A375 (cell line): ENCODE data around the gene ZBTB5. TPM values are rescaled to one million over a fixed set of nuclear protein-coding genes. Genes with fewer than 3 reads are reported as not detected.

Experiments used
- total RNA-seq: library from RNA; depleted of rRNA; stranded (reverse); fragments of >200 nt; shearing (Covaris generic); gene quantifications from 2 replicates; pipeline ENCODE4 v1.2.3, GENCODE V29; 2014; rRNA removed

The ZBTB5 gene
- total RNA-seq, result 10.7 and 13.4 TPM in 2 replicates

GRCh38 chr9:37465249-37466036 is at the start of gene ZBTB5:
TSS of gene ZBTB5 (minus strand) at chr9:37465450. CDS start at chr9:37442551, 22,899 bp downstream.

GRCh38 chr9:37485389-37486255 is 20.4 kb upstream of the ZBTB5 start, which contains the start of gene POLR1E:
TSS of gene POLR1E (plus strand) at chr9:37485948. CDS start at chr9:37486048, 100 bp downstream.

GRCh38 chr9:37422289-37423104 is 42.8 kb downstream of the ZBTB5 start, which contains the start of gene GRHPR:
TSS of gene GRHPR (plus strand) at chr9:37422696. CDS start at chr9:37422751, 55 bp downstream.

Other genes starting within 250 kb of the ZBTB5 start
- 149 and 174 TPM in 2 replicates for gene GRHPR, start 42.8 kb downstream of the ZBTB5 start, total RNA-seq
- 58.2 and 65.9 TPM in 2 replicates for gene POLR1E, start 20.5 kb upstream of the ZBTB5 start, total RNA-seq
- 4.5 and 8.5 TPM in 2 replicates for gene FBXO10, start 110.9 kb upstream of the ZBTB5 start, total RNA-seq
- 449 and 470 TPM in 2 replicates for gene TOMM5, start 127.1 kb upstream of the ZBTB5 start, total RNA-seq
- not detected in 2 replicates for gene FRMPD1, start 185.5 kb upstream of the ZBTB5 start, total RNA-seq